ENCODE results near the gene IFI27L2.

IFI27L2 gene

GRCh38 chr14:94152676-94153075 lies 23.3 kb upstream of the IFI27L2 start:
- no peak for DNase-seq (ENCODE audit: low spot score)

DNA sequence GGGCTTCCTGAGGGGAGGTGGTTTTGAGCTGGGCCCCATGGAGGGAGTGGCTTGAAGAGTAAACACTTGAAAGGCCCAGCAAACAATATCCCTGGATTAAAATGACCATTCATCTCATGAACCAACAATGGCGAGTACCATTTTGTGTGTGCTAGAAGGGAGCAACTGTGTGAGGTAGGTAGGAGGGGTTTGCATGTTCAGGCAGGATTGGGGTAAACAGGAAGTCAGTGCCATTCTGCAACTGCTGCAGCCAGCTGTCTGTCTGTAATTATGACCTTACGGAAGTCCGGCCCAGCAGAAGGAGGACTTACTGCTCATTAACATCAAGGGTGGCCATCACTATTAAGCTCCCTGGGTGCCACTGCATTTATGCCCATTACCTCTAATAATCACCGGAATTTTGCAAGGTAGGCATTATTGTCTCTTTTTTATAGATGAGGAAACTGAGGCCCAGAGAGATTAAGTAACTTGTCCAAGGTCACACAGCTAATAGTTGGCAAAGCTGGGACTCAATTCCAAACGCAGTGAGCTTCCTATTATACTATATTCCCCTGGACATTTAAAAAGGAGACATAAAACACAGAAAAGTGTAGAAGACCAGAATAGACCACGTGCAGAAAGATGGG lies 16.6 kb upstream of the IFI27L2 start:
- DNase-seq (ENCODE audit: low spot score): no peak

DNA sequence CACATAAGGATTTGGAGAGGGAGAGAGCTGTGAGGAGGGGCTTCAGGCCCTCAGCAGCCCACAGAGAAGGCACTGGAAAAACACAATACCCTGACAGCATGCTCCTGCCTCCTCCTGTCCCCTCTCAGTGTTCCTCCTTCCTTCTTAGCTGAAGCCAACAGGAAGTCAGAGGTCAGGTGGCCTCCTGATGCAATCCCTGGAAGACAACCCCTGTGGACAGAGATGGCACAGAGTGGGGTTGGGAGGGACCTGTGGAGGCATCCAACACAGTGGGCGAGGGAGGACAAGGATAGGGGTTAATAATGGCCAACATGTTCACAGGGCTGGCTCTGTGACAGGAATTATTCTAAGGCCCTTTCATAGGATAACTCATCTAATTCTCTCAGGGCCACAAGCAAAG lies 15.4 kb upstream of the IFI27L2 start:
- no peak for DNase-seq (ENCODE audit: low spot score)

GRCh38 chr14:94143711-94144110 lies 14.3 kb upstream of the IFI27L2 start:
- no peak for DNase-seq (ENCODE audit: low spot score)

DNA sequence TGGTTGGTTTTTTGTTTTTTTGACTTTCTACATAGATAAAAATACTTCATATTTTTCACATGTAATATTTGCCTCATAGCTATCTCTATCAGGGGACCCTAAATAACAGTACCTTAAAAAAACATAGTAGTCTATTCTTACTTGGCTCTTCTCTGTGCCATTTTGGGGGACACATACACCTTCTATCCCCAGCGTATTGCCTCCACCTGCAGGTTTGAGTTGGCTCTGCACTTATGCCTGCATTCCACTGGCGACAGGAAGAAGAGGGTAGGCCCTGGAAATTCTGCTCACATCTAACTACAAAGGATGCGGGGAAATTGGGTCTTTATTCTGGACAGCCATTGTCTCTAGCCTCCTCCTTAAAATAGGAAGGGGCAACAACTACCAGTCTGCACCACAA lies 13.8 kb upstream of the IFI27L2 start:
- no peak for DNase-seq (ENCODE audit: low spot score)

DNA sequence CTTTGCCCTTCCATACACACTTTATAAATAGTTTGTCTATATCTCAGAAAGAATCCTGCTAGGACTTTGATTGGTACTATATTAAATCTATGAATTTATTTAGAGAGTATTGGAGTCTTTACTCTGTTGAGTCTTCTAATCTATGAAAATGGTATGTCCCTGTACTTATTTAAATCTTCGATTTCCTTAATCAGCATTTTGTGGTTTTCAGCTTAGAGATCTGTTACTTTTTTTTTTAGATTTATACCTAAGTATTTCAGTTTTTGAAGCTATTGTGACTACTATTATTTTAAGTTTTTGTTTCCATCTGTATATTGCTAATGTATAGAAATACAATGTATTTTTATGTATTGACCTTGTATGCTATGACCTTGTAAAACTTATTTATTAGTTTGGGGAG lies 13.4 kb upstream of the IFI27L2 start:
- DNase-seq (ENCODE audit: low spot score): no peak

DNA sequence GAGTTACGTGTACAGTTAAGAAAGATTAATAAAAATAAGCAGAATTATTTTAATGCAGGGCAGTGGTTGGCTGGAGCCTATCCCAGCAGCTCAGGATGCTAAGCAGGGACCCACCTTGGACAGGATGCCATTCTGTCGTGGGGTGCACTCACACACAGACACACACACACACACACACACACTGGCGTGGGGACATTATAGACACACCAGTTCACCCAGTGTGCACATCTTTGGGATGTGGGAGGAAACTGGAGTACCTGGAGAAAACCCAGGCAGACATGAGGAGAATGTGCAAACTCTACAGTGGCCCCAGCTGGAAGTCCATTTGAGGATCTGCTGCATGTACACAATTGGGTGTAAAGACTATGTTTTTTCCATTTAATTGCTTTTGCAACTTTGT lies 12.8 kb upstream of the IFI27L2 start:
- no peak for DNase-seq (ENCODE audit: low spot score)

- DNase-seq (ENCODE audit: low spot score): no peak
Observed at GRCh38 chr14:94139421-94139820, 10.0 kb upstream of the IFI27L2 start.

DNA sequence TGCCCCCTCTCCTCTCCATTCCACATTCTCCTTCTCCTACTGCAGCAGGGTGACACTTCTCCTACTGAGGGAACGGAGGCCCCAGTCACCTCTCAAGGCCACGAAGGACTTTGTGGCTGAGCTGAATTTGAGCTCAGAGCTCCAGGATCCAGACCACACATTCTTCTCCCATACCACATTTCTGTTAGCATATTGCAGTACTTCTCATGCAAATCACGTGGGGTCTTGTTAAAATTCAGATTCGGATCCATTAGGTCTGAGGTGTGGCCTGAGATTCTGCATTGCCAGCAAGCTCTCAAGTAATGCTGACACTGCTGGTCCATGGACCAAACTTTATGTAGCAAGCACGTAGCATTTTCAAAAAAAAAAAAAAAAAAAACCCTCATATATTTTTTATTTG lies 9.6 kb upstream of the IFI27L2 start:
- DNase-seq (ENCODE audit: low spot score): no peak

- DNase-seq (ENCODE audit: low spot score): no peak
Observed at GRCh38 chr14:94138251-94138650, 8.8 kb upstream of the IFI27L2 start.

GRCh38 chr14:94136575-94137331 lies 7.3 kb upstream of the IFI27L2 start:
- peak; percentile 85 for DNase-seq (ENCODE audit: low spot score)

DNA sequence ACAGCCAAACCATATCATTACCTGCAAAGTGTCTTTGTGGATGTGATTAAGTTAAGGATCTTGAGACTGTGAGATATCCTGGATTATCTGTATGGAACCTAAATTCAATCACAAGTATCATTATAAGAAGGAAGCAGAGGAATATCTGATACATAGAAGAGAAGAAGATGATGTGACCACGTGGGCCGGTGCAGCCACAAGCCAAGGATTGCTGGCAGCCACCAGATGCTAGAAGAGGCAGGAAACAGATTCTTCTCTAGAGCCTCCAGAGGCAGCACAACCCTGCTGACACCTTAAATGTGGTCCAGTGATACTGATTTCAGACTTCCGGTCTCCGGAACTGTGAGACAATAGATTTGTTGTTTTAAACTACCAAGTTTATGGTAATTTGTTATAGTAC lies 6.1 kb upstream of the IFI27L2 start:
- no peak for DNase-seq (ENCODE audit: low spot score)

GRCh38 chr14:94132285-94132887 lies 3.0 kb upstream of the IFI27L2 start:
- peak; percentile 80 for DNase-seq (ENCODE audit: low spot score)

DNA sequence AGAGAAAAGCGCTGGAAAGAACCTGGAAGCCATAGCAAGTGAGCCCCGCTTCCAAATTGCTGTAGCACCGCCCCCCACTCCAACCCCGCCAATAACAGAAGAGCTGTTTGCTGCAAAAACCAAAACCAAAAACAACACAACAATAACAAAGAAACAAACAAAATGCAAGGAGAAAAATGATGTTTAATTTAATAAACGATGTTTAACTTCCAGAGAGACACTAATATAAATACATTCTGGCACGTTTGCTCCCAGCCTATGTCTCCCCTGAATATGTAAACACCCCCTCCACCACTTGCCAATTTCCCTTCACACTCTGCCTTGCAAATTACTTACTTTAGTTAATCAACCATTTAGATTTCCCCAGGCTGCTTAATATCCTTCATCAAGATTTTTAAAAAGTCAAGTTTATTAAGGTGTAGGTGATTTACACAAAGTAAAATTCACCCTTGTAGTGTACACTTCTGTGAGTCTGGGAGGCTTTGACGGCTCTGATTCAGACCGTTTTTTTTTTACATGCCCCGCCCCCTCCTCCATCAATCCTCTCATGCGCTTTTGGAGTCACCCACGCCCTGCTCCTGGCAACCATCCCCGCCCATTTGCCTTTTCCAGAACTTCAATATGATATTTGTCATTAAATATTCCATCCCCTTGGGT lies 482 bp upstream of the IFI27L2 start:
- peak; percentile 12 for DNase-seq (ENCODE audit: low spot score)

DNA sequence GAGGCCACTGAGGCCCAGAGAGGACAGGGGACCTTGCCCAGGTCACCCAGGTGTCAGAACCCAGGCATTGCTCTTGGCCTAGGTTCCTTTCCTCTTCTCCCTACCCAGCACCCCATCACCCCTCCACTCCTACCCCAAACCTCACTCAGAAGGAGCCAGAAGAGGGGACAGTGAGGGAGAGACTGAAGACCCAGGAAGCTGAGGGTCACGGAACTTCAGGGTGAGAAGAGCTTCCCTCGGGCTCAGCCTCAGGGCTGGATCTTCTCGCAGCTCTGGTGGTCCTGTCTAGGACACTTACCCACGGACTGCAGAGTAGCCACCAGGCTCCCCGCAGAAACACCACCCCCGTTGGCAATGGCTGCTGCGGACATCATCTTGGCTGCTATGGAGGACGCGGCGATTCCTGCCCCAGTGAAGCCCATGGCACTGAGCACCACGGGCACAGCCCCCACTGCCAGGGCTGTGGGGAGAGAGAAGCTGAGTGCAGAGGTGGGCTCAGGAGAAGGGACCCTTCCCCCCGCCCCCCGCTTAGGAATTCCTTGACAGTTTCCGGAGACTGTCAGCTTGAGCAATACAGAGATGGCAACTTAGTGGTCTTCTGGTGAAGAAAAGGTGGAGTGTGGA lies 1.1 kb downstream of the IFI27L2 start:
- no peak for DNase-seq (ENCODE audit: low spot score)

DNA sequence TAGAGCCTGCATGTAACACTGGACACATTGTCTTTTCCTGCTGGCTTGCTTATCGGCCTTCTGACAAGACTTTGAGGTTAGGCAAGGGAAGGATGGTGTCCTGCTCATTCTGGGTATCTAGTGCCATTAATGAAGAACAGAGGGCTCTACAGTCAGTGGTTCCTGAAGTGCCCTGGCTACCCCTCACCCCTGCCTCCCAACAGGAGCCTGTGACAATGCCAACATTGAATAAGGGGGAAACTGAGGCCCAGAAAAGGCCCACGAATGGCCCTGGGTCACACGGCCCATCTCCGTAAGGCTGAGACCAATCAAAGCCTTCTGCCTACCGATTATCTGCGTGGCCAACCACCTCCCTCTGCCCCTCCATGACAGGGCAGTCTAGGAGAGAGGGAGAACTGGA lies 2.1 kb downstream of the IFI27L2 start:
- DNase-seq (ENCODE audit: low spot score): no peak

- no peak for DNase-seq (ENCODE audit: low spot score)
Observed at GRCh38 chr14:94126800-94127199, 2.6 kb downstream of the IFI27L2 start.

DNA sequence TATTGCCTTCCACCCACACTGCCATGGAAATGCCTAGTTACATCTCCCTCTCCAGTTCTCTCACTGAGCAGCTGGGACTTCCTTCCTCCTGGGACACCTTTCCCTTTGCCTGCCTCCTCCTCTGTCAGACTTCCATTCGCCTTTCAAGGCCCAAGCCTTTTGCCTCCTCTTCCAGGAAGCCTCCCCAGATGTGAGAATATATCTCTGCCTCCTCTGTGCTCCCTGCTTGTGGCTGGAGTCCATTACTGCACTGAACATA lies 3.1 kb downstream of the IFI27L2 start:
- no peak for DNase-seq (ENCODE audit: low spot score)

DNA sequence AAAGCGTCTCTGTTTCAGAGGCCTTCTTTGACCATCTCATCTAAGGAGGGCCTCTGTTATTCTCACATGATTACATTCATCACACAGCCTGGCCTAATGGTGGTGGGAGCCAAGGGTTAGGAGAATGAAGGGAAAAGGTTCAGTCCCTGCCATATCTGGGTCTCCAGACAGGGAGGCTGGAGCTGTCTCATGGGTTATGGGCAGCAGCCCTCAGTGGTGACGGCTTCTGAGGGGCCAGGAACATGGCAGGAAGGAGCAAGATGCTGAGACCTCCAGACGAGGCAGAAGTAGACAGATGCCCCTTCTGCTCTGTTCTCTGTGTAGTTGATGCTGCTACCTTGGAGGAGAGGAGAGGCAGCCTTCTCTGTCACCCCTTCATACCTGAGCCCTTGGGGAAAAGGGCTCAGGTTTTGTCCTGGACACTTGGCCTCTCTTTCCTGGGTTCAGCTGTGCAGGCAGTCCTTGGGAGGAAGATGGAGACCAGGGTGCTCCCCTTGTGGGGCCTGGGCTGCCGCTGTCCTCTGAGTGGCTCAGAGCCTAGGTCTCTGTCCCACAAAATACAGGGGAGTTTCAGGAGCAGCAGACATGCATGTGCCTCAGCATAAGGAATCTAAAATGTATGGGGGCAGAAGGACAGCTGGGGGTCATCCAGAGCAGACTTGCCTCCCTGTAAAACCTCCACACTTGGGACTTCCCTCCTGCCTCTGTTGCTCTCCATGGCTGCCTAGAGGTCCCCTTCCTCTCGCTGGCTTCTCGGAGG lies 3.6 kb downstream of the IFI27L2 start:
- no peak for DNase-seq (ENCODE audit: low spot score)

GRCh38 chr14:94124582-94125377 lies 4.6 kb downstream of the IFI27L2 start:
- no peak for DNase-seq (ENCODE audit: low spot score)

DNA sequence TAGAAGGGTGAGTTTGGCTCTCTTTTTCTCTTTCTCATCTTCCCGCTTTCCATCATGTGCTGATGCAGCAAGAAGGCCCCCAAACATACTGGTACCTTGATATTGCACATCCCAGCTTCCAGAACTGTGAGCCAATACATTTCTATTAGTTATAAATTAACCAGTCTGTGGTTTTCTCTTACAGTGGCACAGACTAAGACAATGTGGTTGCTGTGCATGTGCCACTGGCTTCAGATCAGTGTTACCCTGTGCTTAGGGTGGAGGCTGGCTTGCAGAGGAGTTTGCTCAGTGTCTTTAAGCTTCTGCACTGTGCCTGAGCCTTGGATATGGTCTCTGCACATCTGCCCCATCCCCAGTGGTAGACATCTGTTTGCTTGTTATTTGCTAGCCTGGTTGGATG lies 5.5 kb downstream of the IFI27L2 start:
- no peak for DNase-seq (ENCODE audit: low spot score)
